Effector memory CD4-positive, alpha-beta T cell (primary cell): Measurements from ENCODE around the gene CHL1.

Experiments
- DNase-seq, 3 donors: peaks; one replicate each; pipeline ENCODE4 v3.0.0-alpha.2; 2020
- H3K27ac ChIP-seq: 2 replicates; pipeline ENCODE4 v1.7.0; 2013; ENCODE audit warnings: mild to moderate bottlenecking, low read length, moderate library complexity; ENCODE audit not compliant: insufficient read depth, poor library complexity, severe bottlenecking
- H3K27me3 ChIP-seq: replicated peaks from 2 replicates; pipeline ENCODE4 v1.7.0; 2013; ENCODE audit warnings: mild to moderate bottlenecking, low read length; ENCODE audit not compliant: insufficient read depth, control insufficient read depth, poor library complexity, severe bottlenecking
- H3K36me3 ChIP-seq: 2 replicates; pipeline ENCODE4 v1.7.0; 2013; ENCODE audit warnings: mild to moderate bottlenecking, low read length, moderate library complexity; ENCODE audit not compliant: control insufficient read depth, insufficient read depth
- H3K4me1 ChIP-seq: 2 replicates; pipeline ENCODE4 v1.7.0; 2013; ENCODE audit warnings: low read length, mild to moderate bottlenecking; ENCODE audit not compliant: control insufficient read depth, insufficient read depth, poor library complexity, severe bottlenecking
- H3K4me3 ChIP-seq: 2 replicates; pipeline ENCODE4 v1.7.0; 2013; ENCODE audit warnings: low read length, low read depth, mild to moderate bottlenecking; ENCODE audit not compliant: insufficient read depth, poor library complexity, severe bottlenecking
- H3K9me3 ChIP-seq: 2 replicates; pipeline ENCODE4 v1.7.0; 2013; ENCODE audit warnings: mild to moderate bottlenecking, low read length, moderate library complexity; ENCODE audit not compliant: control insufficient read depth

The CHL1 gene

GRCh38 chr3:195666-196065 is 897 bp upstream of the CHL1 start:
- H3K27ac ChIP-seq, result no peak overlapping the region
- H3K9me3 ChIP-seq, result no peaks in the 10 kb centered on the region
- no peaks in the 10 kb centered on the region for H3K36me3 ChIP-seq
- peaks cover 13% of the 10 kb centered on the region for H3K27me3 ChIP-seq
- DNase-seq, result no peak
- H3K4me1 ChIP-seq, result no peaks in the 10 kb centered on the region
- H3K4me3 ChIP-seq, result no peak overlapping the region

GRCh38 chr3:197149-197827 is 725 bp downstream of the CHL1 start:
- DNase-seq, result no peak
- Histone ChIP-seq H3K27ac (no peak overlapping the region), H3K4me3 (no peak overlapping the region)

GRCh38 chr3:197828-198491 is 1.4 kb downstream of the CHL1 start:
- Histone ChIP-seq H3K27me3 (peaks cover 13% of the 10 kb centered on the region), H3K36me3 (no peaks in the 10 kb centered on the region), H3K4me1 (no peaks in the 10 kb centered on the region), H3K27ac (no peak overlapping the region), H3K9me3 (no peaks in the 10 kb centered on the region), H3K4me3 (no peak overlapping the region)
- DNase-seq, result no peak

More at GRCh38 chr3:197149-197827, 725 bp downstream of the CHL1 start:
- peaks cover 13% of the 10 kb centered on the region for H3K27me3 ChIP-seq
- H3K9me3 ChIP-seq, result no peaks in the 10 kb centered on the region
- H3K4me1 ChIP-seq, result no peaks in the 10 kb centered on the region
- H3K36me3 ChIP-seq, result no peaks in the 10 kb centered on the region

GRCh38 chr3:199835-200234 is 3.3 kb downstream of the CHL1 start:
- Histone ChIP-seq H3K9me3 (no peaks in the 10 kb centered on the region), H3K4me1 (no peaks in the 10 kb centered on the region), H3K27me3 (peaks cover 13% of the 10 kb centered on the region), H3K27ac (no peak overlapping the region), H3K4me3 (no peak overlapping the region), H3K36me3 (no peaks in the 10 kb centered on the region)
- DNase-seq, result no peak

GRCh38 chr3:200758-201325 is 4.3 kb downstream of the CHL1 start:
- Histone ChIP-seq H3K36me3 (no peaks in the 10 kb centered on the region), H3K27me3 (peaks cover 13% of the 10 kb centered on the region), H3K9me3 (no peaks in the 10 kb centered on the region), H3K4me1 (no peaks in the 10 kb centered on the region), H3K4me3 (no peak overlapping the region), H3K27ac (no peak overlapping the region)
- DNase-seq, result no peak

GRCh38 chr3:204102-204501 is 7.5 kb downstream of the CHL1 start:
- Histone ChIP-seq H3K27ac (no peak overlapping the region), H3K9me3 (no peaks in the 10 kb centered on the region), H3K27me3 (no peaks in the 10 kb centered on the region), H3K36me3 (no peaks in the 10 kb centered on the region), H3K4me3 (no peak overlapping the region), H3K4me1 (no peaks in the 10 kb centered on the region)
- DNase-seq, result no peak

- H3K4me1 ChIP-seq, result no peaks in the 10 kb centered on the region
- H3K9me3 ChIP-seq, result no peaks in the 10 kb centered on the region
- no peak for DNase-seq
- no peaks in the 10 kb centered on the region for H3K36me3 ChIP-seq
- H3K4me3 ChIP-seq, result no peak overlapping the region
- H3K27me3 ChIP-seq, result no peaks in the 10 kb centered on the region
- no peak overlapping the region for H3K27ac ChIP-seq
Observed at GRCh38 chr3:207973-208372, 11.4 kb downstream of the CHL1 start.

- H3K4me1 ChIP-seq, result no peaks in the 10 kb centered on the region
- H3K9me3 ChIP-seq, result no peaks in the 10 kb centered on the region
- H3K27me3 ChIP-seq, result no peaks in the 10 kb centered on the region
- no peak overlapping the region for H3K27ac ChIP-seq
- no peak for DNase-seq
- no peak overlapping the region for H3K4me3 ChIP-seq
- no peaks in the 10 kb centered on the region for H3K36me3 ChIP-seq
Observed at GRCh38 chr3:210669-211068, 14.1 kb downstream of the CHL1 start.

GRCh38 chr3:212432-212831 is 15.9 kb downstream of the CHL1 start:
- H3K27me3 ChIP-seq, result no peaks in the 10 kb centered on the region
- no peak for DNase-seq
- H3K9me3 ChIP-seq, result no peaks in the 10 kb centered on the region
- H3K4me1 ChIP-seq, result no peaks in the 10 kb centered on the region
- no peak overlapping the region for H3K27ac ChIP-seq
- no peaks in the 10 kb centered on the region for H3K36me3 ChIP-seq
- no peak overlapping the region for H3K4me3 ChIP-seq

GRCh38 chr3:217099-217813 is 20.7 kb downstream of the CHL1 start:
- no peaks in the 10 kb centered on the region for H3K4me1 ChIP-seq
- no peak overlapping the region for H3K4me3 ChIP-seq
- no peak for DNase-seq
- no peaks in the 10 kb centered on the region for H3K9me3 ChIP-seq
- no peaks in the 10 kb centered on the region for H3K36me3 ChIP-seq
- H3K27me3 ChIP-seq, result no peaks in the 10 kb centered on the region
- no peak overlapping the region for H3K27ac ChIP-seq
